ELF-1 (cell line): Measurements from ENCODE around the gene RANBP3L.
"Not testable (repeated sequence)": the region's sequence is repeated elsewhere in the genome, so short reads cannot be mapped to it uniquely, and the experiment has no call there.

Experiments used
- DNase-seq: peaks from one replicate; pipeline ENCODE4 v3.0.0-alpha.2; 2016; ENCODE audit warnings: low read depth, low spot score

The RANBP3L gene, protein sequence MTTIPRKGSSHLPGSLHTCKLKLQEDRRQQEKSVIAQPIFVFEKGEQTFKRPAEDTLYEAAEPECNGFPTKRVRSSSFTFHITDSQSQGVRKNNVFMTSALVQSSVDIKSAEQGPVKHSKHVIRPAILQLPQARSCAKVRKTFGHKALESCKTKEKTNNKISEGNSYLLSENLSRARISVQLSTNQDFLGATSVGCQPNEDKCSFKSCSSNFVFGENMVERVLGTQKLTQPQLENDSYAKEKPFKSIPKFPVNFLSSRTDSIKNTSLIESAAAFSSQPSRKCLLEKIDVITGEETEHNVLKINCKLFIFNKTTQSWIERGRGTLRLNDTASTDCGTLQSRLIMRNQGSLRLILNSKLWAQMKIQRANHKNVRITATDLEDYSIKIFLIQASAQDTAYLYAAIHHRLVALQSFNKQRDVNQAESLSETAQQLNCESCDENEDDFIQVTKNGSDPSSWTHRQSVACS

DNA sequence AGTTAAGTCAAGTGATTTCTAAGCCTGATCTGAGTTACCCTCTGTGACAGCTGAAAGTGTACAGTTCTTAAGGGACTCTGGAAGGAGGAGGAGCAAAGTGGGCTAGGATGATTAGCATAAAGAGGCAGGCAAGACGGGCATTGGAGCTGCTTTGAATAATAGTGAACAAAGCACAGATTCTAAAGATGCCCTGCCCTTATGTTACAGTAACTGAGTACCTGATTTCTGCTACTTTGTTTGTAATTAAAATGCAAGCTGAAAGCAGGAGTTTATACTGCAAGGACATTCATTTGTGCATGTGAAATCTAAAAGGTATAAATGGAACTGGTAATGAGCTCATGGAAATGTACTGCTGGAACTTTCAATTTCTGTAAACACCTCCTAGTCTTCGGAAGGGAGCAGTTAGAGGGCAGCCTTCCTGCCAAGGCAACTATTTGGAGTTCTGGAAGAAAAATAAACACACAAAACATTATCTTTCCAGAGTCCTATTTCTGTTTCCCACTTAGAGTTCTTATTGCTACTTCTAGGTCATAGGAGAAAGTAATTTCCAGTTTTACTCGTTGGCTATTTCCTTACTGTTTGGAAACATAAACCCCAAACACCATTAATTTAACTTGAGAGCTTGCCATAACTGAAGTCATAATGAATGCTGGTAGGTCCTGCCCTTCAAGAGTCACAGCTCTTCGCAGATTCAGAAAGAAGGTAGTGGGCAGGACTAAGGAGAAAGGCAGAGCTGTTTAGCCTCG, at the start of gene RANBP3L:
Gene RANBP3L (minus strand): TSS at position 45 of the 746 bp plus-strand sequence. CDS start 486 bp downstream, outside the sequence.
- DNase-seq: no peak

DNA sequence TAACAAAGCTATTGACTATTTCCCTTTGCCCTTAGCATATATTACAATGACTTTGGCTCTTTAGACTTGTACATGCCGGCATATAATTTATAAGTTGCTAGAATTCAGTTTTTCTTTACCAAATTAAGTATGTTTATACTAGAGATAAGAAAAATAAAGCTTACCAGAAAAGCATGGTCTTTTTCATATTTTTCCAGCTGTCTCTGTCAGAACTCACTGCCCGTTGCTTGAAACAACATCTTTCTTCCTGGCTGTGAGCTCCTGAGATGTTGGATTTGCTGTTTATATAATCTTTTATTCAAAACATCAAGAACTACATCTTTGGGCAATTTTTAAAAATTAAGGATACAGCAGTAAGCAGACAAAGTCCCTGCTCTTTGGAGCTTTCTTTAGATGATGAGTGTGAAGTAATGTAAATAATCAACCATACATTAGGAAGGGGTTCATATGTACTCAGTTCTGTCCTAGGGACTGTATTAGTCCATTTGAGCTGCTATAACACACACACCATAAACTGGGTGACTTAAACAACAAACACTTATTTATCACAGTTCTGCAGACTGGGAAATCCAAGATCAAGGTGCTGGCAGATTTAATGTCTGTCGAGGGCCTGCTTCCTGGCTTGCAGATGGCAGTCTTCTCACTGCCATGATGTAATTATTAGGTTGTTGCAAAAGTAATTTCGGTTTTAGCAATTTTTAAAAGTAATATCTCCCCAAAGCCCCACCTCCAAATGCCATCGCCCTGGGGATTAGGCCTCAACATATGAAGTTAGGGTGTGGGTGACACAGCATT, 45.4 kb upstream of the RANBP3L start:
- DNase-seq: no peak

DNA sequence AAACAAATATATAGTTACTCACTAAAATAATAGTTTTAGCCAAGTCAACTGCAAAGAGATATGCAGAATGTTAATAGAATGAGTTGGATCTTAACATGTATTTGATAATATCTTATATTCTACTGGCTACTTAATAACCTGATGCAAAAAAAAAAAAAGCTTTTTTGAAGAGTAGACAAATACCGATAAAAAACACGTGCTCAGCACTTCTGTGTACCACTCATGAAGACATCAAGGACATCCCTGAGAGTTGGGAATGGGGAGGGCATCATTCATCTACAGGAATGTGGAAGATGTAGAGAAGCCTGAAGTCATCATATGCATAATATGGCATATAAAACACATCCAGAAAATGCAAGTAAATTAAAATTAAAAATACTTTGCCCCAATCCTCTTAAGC, 43.2 kb upstream of the RANBP3L start:
- DNase-seq: no peak

DNA sequence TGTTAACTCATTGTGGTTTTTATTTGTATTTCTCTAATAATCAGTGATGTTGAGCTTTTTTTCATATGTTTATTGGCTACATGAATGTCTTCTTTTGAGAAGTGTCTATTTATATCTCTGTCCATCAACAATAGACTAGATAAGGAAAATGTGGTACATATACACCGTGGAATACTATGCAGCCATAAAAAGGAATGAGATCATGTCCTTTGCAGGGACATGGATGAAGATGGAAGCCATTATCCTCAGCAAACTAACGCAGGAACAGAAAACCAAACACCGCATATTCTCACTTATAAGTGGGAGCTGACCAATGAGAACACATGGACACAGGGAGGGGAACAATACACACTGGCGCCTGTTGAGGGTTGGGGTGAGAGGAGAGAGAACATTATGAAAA, 40.0 kb upstream of the RANBP3L start:
- not testable (repeated sequence) for DNase-seq

DNA sequence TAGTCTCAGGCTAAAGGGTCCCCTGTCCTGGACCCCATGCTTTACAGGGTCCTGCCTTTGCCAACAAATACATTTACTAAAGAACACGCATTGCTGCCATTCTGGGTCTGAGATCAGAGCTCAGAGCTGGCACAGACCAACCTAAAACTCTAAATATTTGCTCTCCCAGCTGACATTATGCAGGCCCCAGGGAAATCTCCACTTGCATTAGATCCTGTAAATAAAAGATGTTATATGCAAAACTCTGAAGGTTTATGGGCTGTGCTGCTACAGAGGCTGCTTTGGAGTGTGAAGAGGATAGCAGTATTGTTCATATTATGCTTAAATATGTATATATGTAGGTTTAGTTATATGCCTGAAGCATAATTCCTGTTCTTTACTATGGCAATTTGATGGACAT, 35.9 kb upstream of the RANBP3L start:
- no peak for DNase-seq

DNA sequence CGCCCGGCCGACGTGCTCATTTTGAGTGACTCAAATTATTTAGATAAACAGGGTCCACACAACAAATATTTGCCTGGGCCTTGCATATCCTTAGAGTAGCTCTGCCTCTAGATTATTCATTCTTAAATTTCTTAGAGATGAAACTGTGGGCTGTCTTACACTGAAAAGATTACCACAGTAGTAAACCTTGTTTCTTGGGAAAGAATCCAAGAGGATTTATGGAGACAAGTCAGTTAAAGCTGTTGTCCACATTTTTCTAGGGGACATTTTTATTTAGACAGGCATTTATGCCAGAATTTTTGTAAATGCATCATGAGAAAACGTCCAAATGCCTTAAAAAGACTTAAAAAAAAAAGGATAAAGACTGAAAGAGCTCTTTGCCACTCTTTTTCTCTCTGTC, 32.6 kb upstream of the RANBP3L start:
- no peak for DNase-seq

DNA sequence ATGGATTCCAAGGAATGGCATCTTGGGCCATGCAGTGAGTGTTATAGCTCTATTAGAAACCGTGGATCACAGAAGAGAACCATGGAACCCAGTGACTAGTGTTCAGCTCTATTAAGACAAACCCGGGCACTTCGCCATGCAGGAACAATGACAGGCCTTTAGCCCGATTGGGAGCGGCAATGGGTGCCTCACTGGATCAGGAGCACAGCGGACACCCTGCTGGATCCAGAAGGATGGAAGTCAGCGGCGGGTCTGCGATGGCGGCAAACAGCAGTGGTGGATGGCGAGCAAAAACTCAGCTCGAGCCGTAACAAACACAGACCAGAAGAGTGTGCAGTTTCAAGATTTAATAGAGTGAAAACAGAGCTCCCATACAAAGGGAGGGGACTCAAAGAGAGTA, 31.0 kb upstream of the RANBP3L start:
- DNase-seq: not testable (repeated sequence)

DNA sequence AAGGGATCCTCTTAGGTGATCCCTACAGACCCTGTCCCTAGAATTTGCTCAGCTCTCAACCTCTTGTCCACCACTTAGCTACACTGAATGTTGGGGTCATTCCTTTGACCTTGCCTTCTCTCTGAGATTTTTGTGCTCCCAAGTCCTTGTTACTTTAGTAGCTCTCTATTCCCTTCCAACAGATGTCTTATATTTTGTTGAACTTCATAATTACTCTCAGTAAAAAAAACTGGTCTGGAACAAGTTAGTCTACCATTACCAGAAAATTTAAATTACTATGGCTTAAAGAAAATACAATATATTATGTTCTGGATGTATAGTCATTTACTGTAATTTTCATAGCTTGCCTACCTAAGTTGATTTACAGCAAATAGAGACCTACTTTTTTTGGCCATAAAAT, 23.5 kb upstream of the RANBP3L start:
- no peak for DNase-seq

DNA sequence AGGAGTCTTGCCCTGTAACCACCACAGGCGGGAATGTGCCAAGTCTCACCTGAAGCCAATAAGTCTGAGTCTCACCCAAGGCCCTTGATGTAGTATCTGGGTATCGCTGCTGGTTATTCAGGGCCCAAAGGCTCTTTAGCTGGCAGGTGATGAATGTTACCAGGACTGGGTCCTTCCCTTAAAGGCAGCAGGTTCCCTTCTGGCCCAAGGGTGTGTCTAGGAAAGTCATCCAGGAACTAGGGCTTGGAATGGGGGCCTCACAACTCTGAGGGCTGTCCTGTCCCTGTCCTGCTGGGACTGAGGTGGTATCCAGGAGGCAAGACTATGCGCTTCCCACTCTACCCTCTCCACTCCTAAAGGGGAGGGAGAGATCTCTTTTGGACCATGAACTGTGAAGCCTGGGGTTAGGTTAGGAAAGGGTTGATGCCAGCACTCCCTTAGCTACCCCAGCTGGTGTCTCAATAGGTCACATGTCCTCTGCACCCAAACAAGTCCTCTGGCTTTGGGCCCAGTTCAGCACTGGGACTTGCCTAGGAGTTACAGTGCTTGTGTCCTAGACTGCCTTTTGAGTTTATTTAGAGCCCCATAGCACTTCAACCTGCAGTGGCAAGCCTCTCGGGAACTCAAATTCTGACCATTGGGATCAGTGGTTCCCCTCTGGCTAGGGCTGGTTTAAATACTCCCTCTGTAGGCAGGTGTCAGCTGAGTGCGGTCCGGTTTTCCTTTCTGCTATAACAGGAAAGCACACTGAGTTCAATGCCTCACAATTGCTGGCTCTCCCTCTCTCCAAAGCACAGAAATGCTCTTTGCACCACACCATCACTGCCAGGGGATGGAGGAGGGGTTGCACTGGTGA, 22.5 kb upstream of the RANBP3L start:
- DNase-seq: no peak

DNA sequence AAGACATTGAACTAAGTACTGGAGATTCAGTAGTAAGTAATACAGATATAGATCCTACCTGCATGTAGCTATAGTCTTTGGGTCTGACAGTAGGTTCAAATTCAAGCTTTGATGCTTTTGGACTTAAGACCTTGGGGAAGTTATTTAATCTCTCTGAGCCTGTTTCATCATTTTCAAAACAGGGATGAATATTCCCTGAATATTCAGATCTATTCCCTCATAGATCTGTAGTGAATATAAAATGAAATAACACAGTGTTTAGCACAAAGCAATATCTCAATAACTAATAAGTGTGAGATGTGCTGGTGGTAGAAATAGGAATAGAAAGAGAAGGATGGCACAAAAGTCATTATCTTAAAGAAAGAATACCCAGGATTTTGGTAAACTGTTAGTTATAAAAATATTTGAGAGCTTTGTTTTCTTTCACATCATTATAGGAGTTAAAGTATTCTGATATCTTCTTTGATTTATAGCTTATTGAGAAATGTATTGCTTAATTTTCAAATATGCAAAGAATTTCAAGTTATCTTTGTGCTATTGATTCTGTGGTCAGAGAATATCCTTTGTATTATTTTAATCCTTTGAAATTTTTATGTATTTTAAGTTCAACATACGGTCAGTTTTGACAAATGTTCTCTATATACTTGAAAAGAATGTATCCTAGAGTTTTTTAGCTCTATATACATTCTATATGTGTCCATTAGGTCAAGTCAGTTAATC, 11.4 kb upstream of the RANBP3L start:
- no peak for DNase-seq

DNA sequence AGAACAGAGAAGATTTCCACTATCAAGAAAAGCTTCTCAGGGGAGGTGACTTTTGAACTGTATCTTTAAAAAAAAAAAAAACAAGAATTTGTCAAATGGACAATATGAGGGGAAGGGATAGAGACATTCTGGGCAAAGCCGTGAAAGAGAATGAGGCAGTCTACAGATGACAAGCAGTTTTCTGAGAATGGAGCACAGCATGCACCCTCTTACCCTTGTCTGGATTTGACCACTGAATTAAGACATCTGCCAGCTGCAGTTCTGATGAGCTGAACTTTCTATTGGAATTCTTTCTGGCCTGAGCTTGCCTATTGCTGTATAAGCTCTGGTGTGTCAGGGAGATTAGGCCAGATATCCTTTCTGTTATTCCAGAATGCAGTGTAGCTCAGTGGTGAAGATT, 10.3 kb upstream of the RANBP3L start:
- no peak for DNase-seq

DNA sequence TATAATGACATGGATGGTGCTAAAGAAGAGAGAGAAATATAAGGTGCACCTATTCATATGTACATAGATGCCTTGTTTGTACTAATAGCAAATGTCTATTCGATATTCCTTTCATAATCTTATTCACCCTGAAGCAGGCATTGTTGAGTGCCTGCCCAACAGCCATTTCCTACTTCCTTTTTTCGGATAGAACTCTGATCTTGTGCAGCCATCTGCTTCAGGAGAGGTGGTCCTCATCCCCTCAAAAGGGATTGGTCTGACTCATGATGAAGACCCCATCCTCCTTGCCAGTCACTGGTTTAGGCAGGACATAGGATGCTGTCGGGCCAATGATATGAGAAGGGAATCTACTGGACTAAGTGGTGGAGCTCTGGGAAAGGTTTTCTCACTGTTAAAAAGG, 8.4 kb upstream of the RANBP3L start:
- no peak for DNase-seq

DNA sequence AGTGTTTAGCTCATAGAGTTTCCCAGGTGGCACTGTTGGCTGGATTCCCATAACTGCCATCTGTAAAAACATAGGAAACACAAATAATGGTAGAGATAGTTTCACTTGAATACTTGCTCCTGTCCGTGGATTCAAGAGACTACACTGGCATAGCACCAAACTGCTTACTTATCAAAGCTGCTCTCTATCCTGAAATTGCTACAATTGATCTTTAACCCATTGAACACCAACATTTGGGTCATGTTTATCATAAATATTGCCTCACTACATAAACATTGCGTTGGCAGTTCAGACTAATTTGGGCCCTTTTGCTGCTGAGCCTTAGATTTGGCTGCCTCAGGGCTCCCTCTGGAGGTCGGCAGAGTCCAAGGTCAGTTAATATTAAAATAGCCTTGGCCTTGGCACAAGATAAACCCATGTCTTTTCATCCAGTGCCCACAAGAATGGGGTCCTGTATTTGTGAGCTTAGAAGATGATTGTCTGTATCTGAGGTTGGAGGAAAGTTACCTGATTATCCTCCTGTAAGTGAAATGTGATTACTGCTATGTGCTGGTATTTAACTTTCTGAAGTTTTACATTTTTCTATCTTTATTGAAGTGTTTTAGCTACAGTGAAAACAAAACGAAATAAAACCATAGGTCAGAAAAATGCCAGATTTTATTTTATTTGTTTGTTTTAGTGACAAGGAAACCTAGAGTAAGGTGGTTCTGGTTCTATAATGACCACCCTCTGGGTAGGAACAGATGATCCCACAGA, 4.0 kb upstream of the RANBP3L start:
- peak; percentile 30 for DNase-seq

DNA sequence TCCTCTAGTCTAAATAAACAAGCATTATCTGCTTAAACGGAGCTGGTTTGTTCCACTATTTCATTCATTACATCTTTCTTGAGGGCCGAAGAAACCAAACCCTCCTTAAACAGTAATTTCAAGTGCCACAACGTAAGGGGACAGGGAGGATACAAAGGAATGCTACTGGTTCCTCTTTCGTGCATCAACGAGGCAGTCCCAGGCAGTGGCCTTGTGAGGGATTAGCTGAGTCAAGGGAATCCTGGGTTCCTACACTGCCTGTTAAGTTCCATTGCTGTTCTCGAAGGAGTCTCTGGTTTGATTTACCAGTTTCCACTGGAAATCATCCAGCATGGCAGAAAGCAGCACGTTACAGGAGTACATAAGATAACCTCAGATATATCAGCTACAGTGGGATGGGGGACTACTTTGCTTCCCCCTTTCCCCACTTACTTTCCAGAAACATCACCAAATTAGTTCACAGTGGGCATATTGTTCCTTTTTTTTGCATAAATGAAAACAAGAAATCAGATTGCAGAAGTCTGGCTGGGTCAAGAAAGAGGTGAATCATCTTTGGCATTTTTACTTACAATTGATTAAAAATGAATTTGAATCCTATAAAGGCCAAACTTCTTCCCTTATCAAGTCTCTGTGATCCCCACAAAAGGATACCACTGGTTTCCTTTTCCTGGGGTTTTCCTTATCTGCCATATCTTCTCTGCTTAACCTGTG, 2.5 kb upstream of the RANBP3L start:
- DNase-seq: no peak

DNA sequence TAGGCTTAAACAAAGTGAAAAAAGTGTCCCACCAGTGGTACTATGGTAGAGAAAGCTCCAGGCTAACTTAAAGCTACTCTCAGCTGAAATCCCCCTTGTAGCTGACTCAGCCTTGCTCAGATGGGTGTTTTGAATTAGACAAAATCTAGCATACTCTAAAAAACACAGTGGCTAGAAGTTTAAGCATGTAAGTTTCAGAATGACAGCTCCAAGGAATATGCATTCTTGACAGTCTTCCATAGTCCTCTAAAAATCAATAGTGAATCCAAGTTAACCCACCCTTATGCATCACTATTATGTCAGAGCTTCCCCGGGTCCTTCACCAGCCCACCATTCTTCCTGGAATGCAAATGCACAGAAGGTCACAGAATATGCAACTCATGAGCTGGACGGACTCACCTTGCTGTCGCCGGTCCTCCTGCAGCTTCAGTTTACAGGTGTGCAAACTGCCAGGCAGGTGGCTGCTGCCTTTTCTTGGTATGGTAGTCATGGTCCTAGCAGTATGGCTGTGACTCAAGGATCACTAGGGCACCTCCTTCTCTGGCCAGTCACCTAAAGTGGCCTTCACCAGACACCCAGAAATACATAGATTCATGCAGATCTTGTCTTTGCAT, 668 bp downstream of the RANBP3L start:
- DNase-seq: no peak

DNA sequence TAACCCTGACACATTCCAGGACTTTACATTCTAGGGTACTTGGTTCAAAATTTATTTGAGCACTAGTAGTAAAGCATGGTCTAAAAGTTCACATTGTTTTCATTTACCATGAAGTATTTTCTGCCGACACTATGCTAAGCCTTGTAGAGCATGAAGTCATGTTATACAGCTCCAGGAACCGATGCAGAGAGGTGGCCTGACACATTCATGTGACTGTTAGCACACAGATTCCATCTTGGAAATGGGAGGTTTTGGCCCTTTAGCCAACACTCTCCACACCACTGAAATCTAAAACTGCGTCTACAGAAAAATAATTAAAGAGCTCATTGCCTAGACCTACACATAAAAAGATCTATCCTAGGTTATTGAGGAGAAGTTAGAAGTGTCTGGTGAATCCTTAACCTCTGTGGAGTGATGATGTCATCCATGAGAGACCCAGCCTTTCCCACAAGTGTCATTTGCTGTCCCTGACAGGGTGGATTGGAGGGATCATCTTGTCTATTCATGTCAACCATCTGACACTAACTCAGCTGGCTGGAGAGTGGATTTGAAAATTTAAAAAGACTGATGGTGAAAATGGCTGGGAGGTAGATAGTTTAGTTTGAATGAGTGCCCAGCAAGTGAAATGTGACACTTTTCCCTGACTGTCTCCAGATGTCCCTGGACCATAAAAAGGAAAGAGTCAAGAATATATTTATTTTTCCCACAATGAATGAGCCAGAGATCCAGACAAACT, 1.3 kb downstream of the RANBP3L start:
- DNase-seq: no peak

DNA sequence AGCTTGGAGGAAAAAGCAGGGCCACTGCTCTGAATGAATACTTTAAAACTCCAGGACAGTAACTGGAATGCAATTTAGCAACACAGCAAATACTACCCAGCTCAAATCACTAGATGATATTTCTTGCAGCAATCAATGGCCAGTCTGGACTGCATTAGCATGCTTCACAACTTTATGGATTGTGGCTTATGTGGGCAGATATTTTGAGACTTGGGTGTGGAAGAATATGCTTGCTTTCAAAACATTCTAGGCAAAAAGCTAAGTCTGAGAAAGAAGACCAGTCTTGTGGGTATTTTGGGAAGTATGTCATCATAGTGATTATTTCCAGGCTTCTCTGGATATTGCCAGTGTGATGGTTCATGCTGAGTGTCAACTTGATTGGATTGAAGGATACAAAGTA, 3.1 kb downstream of the RANBP3L start:
- DNase-seq: no peak

DNA sequence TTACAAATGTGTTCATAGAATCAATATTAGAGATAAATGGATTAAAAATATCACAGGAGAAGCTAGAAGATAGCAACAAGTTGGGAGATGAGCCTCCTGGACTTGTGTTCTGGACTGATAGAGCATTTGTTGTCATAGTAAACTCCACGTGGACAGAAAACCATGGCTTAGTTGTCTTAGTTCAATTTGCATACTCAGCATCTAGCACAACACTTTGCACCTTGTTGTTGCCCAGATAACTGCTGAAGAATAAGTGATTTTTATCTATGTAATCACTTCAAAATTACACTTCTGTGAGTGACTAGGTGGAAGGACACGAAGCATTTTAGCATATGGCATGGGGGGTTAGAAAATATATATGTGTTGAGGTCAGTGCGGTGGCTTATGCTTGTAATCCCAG, 4.0 kb downstream of the RANBP3L start:
- DNase-seq: no peak
